GM12891 (cell line): Measurements from ENCODE around the gene RPL18.
"Not testable (repeated sequence)": the region's sequence is repeated elsewhere in the genome, so short reads cannot be mapped to it uniquely, and the experiment has no call there.

Experiments
- POLR2A ChIP-seq: IDR thresholded peaks from 2 replicates; pipeline ENCODE4 v1.6.1; 2011; ENCODE audit warnings: low read depth, low read length, control low read depth
- POLR2AphosphoS5 ChIP-seq: IDR thresholded peaks from 2 replicates; pipeline ENCODE4 v1.6.1; 2011; ENCODE audit warnings: low read depth, low read length, control low read depth
- TAF1 ChIP-seq: IDR thresholded peaks from 2 replicates; pipeline ENCODE4 v1.6.1; 2011; ENCODE audit warnings: low read depth, low read length, control low read depth

DNA sequence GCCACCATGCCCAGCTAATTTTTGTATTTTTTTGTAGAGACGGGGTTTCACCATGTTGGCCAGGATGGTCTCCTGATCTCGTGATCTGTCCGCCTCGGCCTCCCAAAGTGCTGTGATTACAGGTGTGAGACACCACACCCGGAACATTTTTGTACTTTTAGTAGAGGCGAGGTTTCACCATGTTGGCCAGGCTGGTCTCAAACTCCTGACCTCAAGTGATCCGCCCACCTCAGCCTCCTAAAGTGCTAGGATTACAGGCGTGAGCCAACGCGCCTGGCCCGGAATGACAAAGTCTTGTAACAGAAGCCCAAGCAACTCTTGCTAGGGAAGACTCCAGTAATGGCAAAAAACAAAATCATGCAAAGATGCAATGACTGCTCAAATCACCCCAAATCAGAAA lies 13.3 kb upstream of the RPL18 start:
- not testable (repeated sequence) for TF ChIP-seq POLR2A, TAF1, POLR2AphosphoS5
